IMR-90 (cell line): ENCODE measurements around the gene ATP2B2. TPM values are rescaled to one million over a fixed set of nuclear protein-coding genes. Genes with fewer than 3 reads are reported as not detected.
A peak's percentile ranks its signal among the peaks of the same experiment; 100 is the strongest.

Source experiments
- ATAC-seq: fragments of 200-7000 bp; cut with Tn5 transposase; 2 replicates; pipeline ENCODE4 v1.9.1; 2020; ENCODE audit warnings: low read depth, mild to moderate bottlenecking, moderate library complexity
- BruUV-seq: library from RNA; stranded (reverse); fragments of 400-500 nt; replicated peaks from 2 replicates; lab custom pipeline; 2021; lab: Mats Ljungman, UMichigan
- CTCF ChIA-PET: fragments of 300-600 bp; formaldehyde crosslinking; extraction: SDS; loops from one replicate; lab custom pipeline; 2021; ENCODE audit warnings: antibody characterized with exemption; lab: Yijun Ruan, JAX
- POLR2A ChIA-PET: fragments of 300-600 bp; sonication (Branson Sonifier 250); formaldehyde crosslinking; loops from one replicate; lab custom pipeline; 2022; ENCODE audit warnings: antibody characterized with exemption; ENCODE audit not compliant: unreplicated experiment; lab: Charles Lee
- DNase-seq: peaks from one replicate; pipeline ENCODE4 v3.0.0; 2013
- H2AFZ ChIP-seq: replicated peaks from 2 replicates; pipeline ENCODE3; 2013; ENCODE audit warnings: low read length, mild to moderate bottlenecking; ENCODE audit not compliant: poor library complexity
- H2AK5ac ChIP-seq: 2 replicates; pipeline ENCODE4 v1.6.1; 2013; ENCODE audit warnings: low read depth, low read length, inconsistent platforms
- H2AK9ac ChIP-seq: replicated peaks from 2 replicates; pipeline ENCODE3; 2013; ENCODE audit warnings: mild to moderate bottlenecking, low read depth, low read length, moderate library complexity; ENCODE audit not compliant: poor library complexity
- H2BK120ac ChIP-seq: 2 replicates; pipeline ENCODE4 v1.6.1; 2013; ENCODE audit warnings: low read depth, low read length, inconsistent platforms
- H2BK15ac ChIP-seq: 3 replicates; pipeline ENCODE4 v1.6.1; 2013; ENCODE audit warnings: low read depth, low read length, inconsistent platforms
- H2BK20ac ChIP-seq: 2 replicates; pipeline ENCODE4 v1.6.1; 2013; ENCODE audit warnings: low read depth, mild to moderate bottlenecking, inconsistent platforms, low read length, moderate library complexity
- H2BK5ac ChIP-seq: 2 replicates; pipeline ENCODE4 v1.6.1; 2013; ENCODE audit warnings: mild to moderate bottlenecking, low read depth, low read length, inconsistent platforms; ENCODE audit not compliant: poor library complexity, severe bottlenecking
- H3K14ac ChIP-seq: replicated peaks from 2 replicates; pipeline ENCODE4 v1.6.1; 2013; ENCODE audit warnings: low read depth, low read length, inconsistent platforms
- H3K18ac ChIP-seq: 2 replicates; pipeline ENCODE4 v1.6.1; 2013; ENCODE audit warnings: low read depth, low read length, control low read depth
- H3K23ac ChIP-seq: 2 replicates; pipeline ENCODE4 v1.6.1; 2013; ENCODE audit warnings: low read depth, low read length, inconsistent platforms
- H3K27ac ChIP-seq: 2 replicates; pipeline ENCODE4 v1.5.1; 2013; ENCODE audit warnings: mild to moderate bottlenecking, control low read depth, low read length; ENCODE audit not compliant: insufficient read depth
- H3K27me3 ChIP-seq: 2 replicates; pipeline ENCODE4 v1.6.1; 2013; ENCODE audit warnings: low read length; ENCODE audit not compliant: control insufficient read depth, insufficient read depth
- H3K36me3 ChIP-seq: 2 replicates; pipeline ENCODE4 v1.6.1; 2013; ENCODE audit warnings: low read length, mixed read lengths; ENCODE audit not compliant: control insufficient read depth, insufficient read depth
- H3K4ac ChIP-seq: 2 replicates; pipeline ENCODE4 v1.6.1; 2013; ENCODE audit warnings: low read depth, low read length, inconsistent platforms
- H3K4me1 ChIP-seq: 2 replicates; pipeline ENCODE4 v1.6.1; 2013; ENCODE audit warnings: low read length, mixed read lengths; ENCODE audit not compliant: control insufficient read depth, insufficient read depth
- H3K4me2 ChIP-seq: 2 replicates; pipeline ENCODE4 v1.6.1; 2013; ENCODE audit warnings: low read depth, mild to moderate bottlenecking, control low read depth, low read length, moderate library complexity
- H3K4me3 ChIP-seq: 2 replicates; pipeline ENCODE4 v1.5.1; 2013; ENCODE audit warnings: low read depth, mild to moderate bottlenecking, control low read depth, low read length, moderate library complexity; ENCODE audit not compliant: insufficient read depth
- H3K56ac ChIP-seq: 2 replicates; pipeline ENCODE4 v1.6.1; 2013; ENCODE audit warnings: low read length, inconsistent platforms; ENCODE audit not compliant: insufficient read depth; ENCODE audit errors: extremely low read depth
- H3K79me1 ChIP-seq, 2 experiments: 2 replicates each; pipeline ENCODE4 v1.6.1; 2013; ENCODE audit warnings: low read length in 2 of 2, inconsistent platforms in 1 of 2, low read depth in 1 of 2
- H3K9ac ChIP-seq: 2 replicates; pipeline ENCODE4 v1.6.1; 2013; ENCODE audit warnings: low read depth, low read length, control low read depth
- H3K9me1 ChIP-seq: 2 replicates; pipeline ENCODE4 v1.6.1; 2013; ENCODE audit warnings: low read length, inconsistent platforms; ENCODE audit not compliant: insufficient read depth
- H3K9me3 ChIP-seq: 2 replicates; pipeline ENCODE4 v1.6.1; 2013; ENCODE audit warnings: low read length; ENCODE audit not compliant: control insufficient read depth, insufficient read depth
- H4K20me1 ChIP-seq: 2 replicates; pipeline ENCODE4 v1.6.1; 2013; ENCODE audit warnings: low read length, inconsistent platforms; ENCODE audit not compliant: insufficient read depth
- H4K5ac ChIP-seq: 2 replicates; pipeline ENCODE4 v1.6.1; 2013; ENCODE audit warnings: mild to moderate bottlenecking, low read depth, low read length, control low read depth
- H4K8ac ChIP-seq, 2 experiments: 2 replicates each; pipeline ENCODE4 v1.6.1; 2013; ENCODE audit warnings: low read depth in 2 of 2, low read length in 2 of 2, control low read depth in 1 of 2, inconsistent platforms in 1 of 2
- H4K91ac ChIP-seq: 2 replicates; pipeline ENCODE4 v1.6.1; 2013; ENCODE audit warnings: low read depth, low read length, inconsistent platforms; ENCODE audit not compliant: insufficient read depth
- BHLHE40 ChIP-seq: fragments of 150-350 bp; IDR thresholded peaks from 2 replicates; pipeline ENCODE4 v1.6.1; 2016; ENCODE audit warnings: mild to moderate bottlenecking, low read depth, low read length
- CEBPB ChIP-seq: IDR thresholded peaks from 2 replicates; pipeline ENCODE4 v1.6.1; 2012; ENCODE audit warnings: low read depth, low read length, improper control_type of control experiment
- CHD1 ChIP-seq: IDR thresholded peaks from 2 replicates; pipeline ENCODE4 v1.6.1; 2012; ENCODE audit warnings: low read depth, low read length, improper control_type of control experiment
- CTCF ChIP-seq: conservative IDR thresholded peaks from 2 replicates; pipeline ENCODE4 v1.5.1; 2012; ENCODE audit warnings: mild to moderate bottlenecking, low read depth, low read length, improper control_type of control experiment
- FOS ChIP-seq: fragments of 150-350 bp; IDR thresholded peaks from 2 replicates; pipeline ENCODE4 v1.6.1; 2016; ENCODE audit warnings: low read depth, low read length
- MAFK ChIP-seq: IDR thresholded peaks from 2 replicates; pipeline ENCODE4 v1.6.1; 2012; ENCODE audit warnings: low read depth, low read length, improper control_type of control experiment
- MAZ ChIP-seq: IDR thresholded peaks from 2 replicates; pipeline ENCODE4 v1.6.1; 2012; ENCODE audit warnings: low read depth, mild to moderate bottlenecking, low read length, improper control_type of control experiment, moderate library complexity, borderline replicate concordance
- MXI1 ChIP-seq: IDR thresholded peaks from 2 replicates; pipeline ENCODE4 v1.6.1; 2012; ENCODE audit warnings: low read depth, mild to moderate bottlenecking, low read length, moderate library complexity, borderline replicate concordance
- NFE2L2 ChIP-seq: fragments of 150-350 bp; IDR thresholded peaks from 2 replicates; pipeline ENCODE4 v1.6.1; 2016; ENCODE audit warnings: low read depth, mild to moderate bottlenecking, low read length
- POLR2A ChIP-seq: IDR thresholded peaks from 2 replicates; pipeline ENCODE4 v1.6.1; 2012; ENCODE audit warnings: mild to moderate bottlenecking, low read depth, low read length
- RAD21 ChIP-seq: IDR thresholded peaks from 2 replicates; pipeline ENCODE4 v1.6.1; 2012; ENCODE audit warnings: low read length, improper control_type of control experiment
- RCOR1 ChIP-seq: IDR thresholded peaks from 2 replicates; pipeline ENCODE4 v1.6.1; 2012; ENCODE audit warnings: mild to moderate bottlenecking, low read length, improper control_type of control experiment; ENCODE audit not compliant: insufficient replicate concordance
- RFX5 ChIP-seq: IDR thresholded peaks from 2 replicates; pipeline ENCODE4 v1.8.0; 2012; ENCODE audit warnings: low read depth, mild to moderate bottlenecking, low read length, moderate library complexity
- SMC3 ChIP-seq: fragments of 150-350 bp; IDR thresholded peaks from 2 replicates; pipeline ENCODE4 v1.6.1; 2016; ENCODE audit warnings: low read depth, mild to moderate bottlenecking, antibody characterized with exemption, low read length, moderate library complexity
- WGBS, 2 experiments: methylation state at CpG; one replicate each; pipeline versions ENCODE4 v1.1.5 to v1.1.7; 2013; ENCODE audit warnings: missing lambda C conversion rate in 2 of 2; ENCODE audit not compliant: insufficient read length in 1 of 2; ENCODE audit errors: extremely low coverage in 2 of 2; 5-methylcytosine and 5-hydroxymethylcytosine counted together
- dilution Hi-C: fragments of 300-500 bp; cut with HindIII; formaldehyde crosslinking; loops from one replicate; pipeline ENCODE4 v1.14.3; 2018; ENCODE audit warnings: low sequenced_read_pairs; ENCODE audit not compliant: unreplicated experiment
- in situ Hi-C: fragments of 300-500 bp; cut with MboI; formaldehyde crosslinking; loops from 3 replicates; pipeline ENCODE4 v1.14.3; 2019; ENCODE audit warnings: low sequenced_read_pairs, inconsistent platforms, mixed read lengths
- intact Hi-C: fragments of 100-400 bp; cut with micrococcal nuclease; formaldehyde crosslinking; loops from 2 replicates; pipeline ENCODE4 v1.10.0; 2022
- polyA plus RNA-seq, 3 experiments: library from polyadenylated mRNA; depleted of rRNA; stranded (reverse); fragments of >200 nt; gene quantifications; 2 replicates each; pipeline ENCODE4 v1.2.3, GENCODE V29; 2012; ENCODE audit warnings: low replicate concordance in 1 of 3
- total RNA-seq: library from RNA; depleted of rRNA; stranded (reverse); fragments of >200 nt; gene quantifications from 2 replicates; pipeline ENCODE4 v1.2.3, GENCODE V29; 2012
- TF ChIP-seq, protein P1 (sequence below): fragments of 150-350 bp; IDR thresholded peaks from 2 replicates; pipeline ENCODE4 v1.6.1; 2017; ENCODE audit warnings: mild to moderate bottlenecking, antibody characterized with exemption, low read length, low read depth
- TF ChIP-seq, protein P2 (sequence below): fragments of 150-350 bp; IDR thresholded peaks from 2 replicates; pipeline ENCODE4 v1.6.1; 2016; ENCODE audit warnings: low read depth, mild to moderate bottlenecking, low read length, moderate library complexity, borderline replicate concordance

The ATP2B2 gene
- total and polyA plus RNA-seq, 2 of the 4 experiments (the other 2 are of a cell fraction) = under 0.01 to 0.02 TPM

- Histone ChIP-seq H3K9me1 (no peaks in the 10 kb centered on the region), H4K91ac (no peak overlapping the region), H4K8ac (no peak overlapping the region), H2BK20ac (no peak overlapping the region), H2AFZ (no peak overlapping the region), H2BK15ac (no peak overlapping the region), H3K27ac (no peak overlapping the region), H3K79me1 (no peaks in the 10 kb centered on the region), H2BK5ac (no peak overlapping the region), H3K4me2 (no peak overlapping the region), H3K56ac (no peak overlapping the region), H2BK120ac (no peak overlapping the region), H3K9me3 (no peaks in the 10 kb centered on the region), H4K20me1 (peaks cover 6% of the 10 kb centered on the region; the same call in 1 of the 2 replicates), H3K18ac (no peak overlapping the region), H4K5ac (no peak overlapping the region), H3K4ac (no peak overlapping the region), H3K4me3 (no peak overlapping the region), H3K14ac (no peak overlapping the region), H3K4me1 (no peaks in the 10 kb centered on the region), H3K23ac (no peak overlapping the region), H2AK9ac (no peak overlapping the region), H3K27me3 (peaks cover 19% of the 10 kb centered on the region; the same call in 1 of the 2 replicates), H3K36me3 (no peaks in the 10 kb centered on the region), H2AK5ac (0 out of 2 replicates have a peak overlapping the region, but pooled peaks have one; percentile 8), H3K9ac (no peak overlapping the region)
- BruUV-seq = no TSS peak
- no peak for TF ChIP-seq POLR2A
- no peak for TF ChIP-seq CTCF
- no peak for TF ChIP-seq FOS
- TF ChIP-seq MAZ = no peak
- TF ChIP-seq, protein P1, sequence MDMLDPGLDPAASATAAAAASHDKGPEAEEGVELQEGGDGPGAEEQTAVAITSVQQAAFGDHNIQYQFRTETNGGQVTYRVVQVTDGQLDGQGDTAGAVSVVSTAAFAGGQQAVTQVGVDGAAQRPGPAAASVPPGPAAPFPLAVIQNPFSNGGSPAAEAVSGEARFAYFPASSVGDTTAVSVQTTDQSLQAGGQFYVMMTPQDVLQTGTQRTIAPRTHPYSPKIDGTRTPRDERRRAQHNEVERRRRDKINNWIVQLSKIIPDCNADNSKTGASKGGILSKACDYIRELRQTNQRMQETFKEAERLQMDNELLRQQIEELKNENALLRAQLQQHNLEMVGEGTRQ = no peak
- no peak for TF ChIP-seq RFX5
- no peak for TF ChIP-seq MXI1
- TF ChIP-seq SMC3 = no peak
- TF ChIP-seq CHD1 = no peak
- no peak for TF ChIP-seq RAD21
- TF ChIP-seq CEBPB = no peak
- no peak for TF ChIP-seq MAFK
- TF ChIP-seq BHLHE40 = no peak
- TF ChIP-seq RCOR1 = no peak
- no peak for TF ChIP-seq NFE2L2
- TF ChIP-seq, protein P2, sequence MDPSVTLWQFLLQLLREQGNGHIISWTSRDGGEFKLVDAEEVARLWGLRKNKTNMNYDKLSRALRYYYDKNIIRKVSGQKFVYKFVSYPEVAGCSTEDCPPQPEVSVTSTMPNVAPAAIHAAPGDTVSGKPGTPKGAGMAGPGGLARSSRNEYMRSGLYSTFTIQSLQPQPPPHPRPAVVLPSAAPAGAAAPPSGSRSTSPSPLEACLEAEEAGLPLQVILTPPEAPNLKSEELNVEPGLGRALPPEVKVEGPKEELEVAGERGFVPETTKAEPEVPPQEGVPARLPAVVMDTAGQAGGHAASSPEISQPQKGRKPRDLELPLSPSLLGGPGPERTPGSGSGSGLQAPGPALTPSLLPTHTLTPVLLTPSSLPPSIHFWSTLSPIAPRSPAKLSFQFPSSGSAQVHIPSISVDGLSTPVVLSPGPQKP = no peak
- intact Hi-C loops = no loop called here
- CTCF ChIA-PET = interaction anchor here (0.7 to 1.8 kb wide), 9 partner anchors 10 to 392 kb away, joined by 3 to 5 read pairs (median 3); no protein-coding TSS in a partner anchor
- ATAC-seq (no peak), DNase-seq (no peak)
- dilution Hi-C loops = no loop called here
- POLR2A ChIA-PET = no interaction called here
- 36% methylated on average over 9 of the region's 11 CpGs; no CpG with 5 or more reads in 1 of the 2 experiments for WGBS, 2 experiments
- in situ Hi-C loops = loop anchor here (5.0 kb wide), 1 partner anchor 394 kb away; no protein-coding TSS in a partner anchor
These were observed 161.9 kb downstream of the ATP2B2 start for GRCh38 chr3:10343526-10343925.
